Activated CD4-positive, alpha-beta memory T cell treated with anti-CD3 and anti-CD28 coated beads for 36 hours (primary cell): Measurements from ENCODE around the gene PGR. TPM values are rescaled to one million over a fixed set of nuclear protein-coding genes. Genes with fewer than 3 reads are reported as not detected.

Experiments used
- CTCF ChIA-PET: fragments of 350-600 bp; sonication (Branson Sonifier 250); formaldehyde crosslinking; loops from one replicate; lab custom pipeline; 2021; ENCODE audit warnings: antibody characterized with exemption, inconsistent platforms; lab: Charles Lee
- POLR2A ChIA-PET: fragments of 350-600 bp; sonication (Branson Sonifier 250); formaldehyde crosslinking; loops from one replicate; lab custom pipeline; 2021; ENCODE audit warnings: antibody characterized with exemption; lab: Charles Lee
- DNase-seq: peaks from one replicate; pipeline ENCODE4 v3.0.0-alpha.2; 2020
- H3K27ac Mint-ChIP-seq: one replicate; pipeline ENCODE4 v1.8.0; 2021; ENCODE audit warnings: mixed read lengths
- H3K27me3 Mint-ChIP-seq: one replicate; pipeline ENCODE4 v1.8.0; 2021; ENCODE audit warnings: mixed read lengths
- H3K36me3 Mint-ChIP-seq: one replicate; pipeline ENCODE4 v1.8.0; 2021; ENCODE audit warnings: mixed read lengths
- H3K4me1 Mint-ChIP-seq: one replicate; pipeline ENCODE4 v1.8.0; 2021; ENCODE audit warnings: low read depth, mixed read lengths
- H3K4me3 Mint-ChIP-seq: one replicate; pipeline ENCODE4 v1.8.0; 2021; ENCODE audit warnings: mild to moderate bottlenecking, mixed read lengths
- H3K9me3 Mint-ChIP-seq: one replicate; pipeline ENCODE4 v1.8.0; 2021; ENCODE audit warnings: mixed read lengths
- intact Hi-C: fragments of 100-400 bp; cut with micrococcal nuclease; formaldehyde crosslinking; loops from one replicate; pipeline ENCODE4 v1.15.1; 2023
- total RNA-seq, 2 experiments: library from RNA; stranded (reverse); gene quantifications; one replicate each; pipeline ENCODE4 v1.2.3, GENCODE V29; 2021

Gene PGR
- total RNA-seq, 2 experiments from 2014 or later, result not detected

DNA sequence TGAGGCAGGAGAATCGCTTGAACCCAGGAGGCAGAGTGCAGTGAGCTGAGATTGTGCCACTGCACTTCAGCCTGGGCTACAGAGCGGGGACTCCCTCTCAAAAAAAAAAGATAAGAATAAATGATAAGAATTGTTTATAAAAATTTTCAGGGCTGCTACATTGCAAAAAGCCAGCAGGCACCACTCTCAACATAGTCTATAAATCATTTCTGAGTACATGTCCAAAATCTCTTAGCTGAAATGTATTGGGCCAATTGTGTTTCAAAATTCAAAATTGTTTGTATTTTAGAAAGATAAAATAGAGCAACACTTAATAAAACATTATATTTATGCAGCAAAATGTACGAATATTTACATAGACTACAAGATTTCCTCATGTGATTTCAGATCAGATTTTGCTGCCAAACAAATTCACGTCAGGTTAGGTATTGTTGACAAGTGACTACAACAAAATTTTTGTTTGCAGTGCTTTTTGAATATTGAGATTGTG lies 13.9 kb downstream of the PGR start:
- intact Hi-C loops, result no loop called here
- no peaks in the 10 kb centered on the region for H3K4me1 Mint-ChIP-seq
- H3K4me3 Mint-ChIP-seq, result no peak overlapping the region
- H3K9me3 Mint-ChIP-seq, result peaks cover 2% of the 10 kb centered on the region
- ChIA-PET CTCF (no interaction called here), POLR2A (no interaction called here)
- no peaks in the 10 kb centered on the region for H3K36me3 Mint-ChIP-seq
- H3K27me3 Mint-ChIP-seq, result no peaks in the 10 kb centered on the region
- no peak overlapping the region for H3K27ac Mint-ChIP-seq
- DNase-seq, result no peak

DNA sequence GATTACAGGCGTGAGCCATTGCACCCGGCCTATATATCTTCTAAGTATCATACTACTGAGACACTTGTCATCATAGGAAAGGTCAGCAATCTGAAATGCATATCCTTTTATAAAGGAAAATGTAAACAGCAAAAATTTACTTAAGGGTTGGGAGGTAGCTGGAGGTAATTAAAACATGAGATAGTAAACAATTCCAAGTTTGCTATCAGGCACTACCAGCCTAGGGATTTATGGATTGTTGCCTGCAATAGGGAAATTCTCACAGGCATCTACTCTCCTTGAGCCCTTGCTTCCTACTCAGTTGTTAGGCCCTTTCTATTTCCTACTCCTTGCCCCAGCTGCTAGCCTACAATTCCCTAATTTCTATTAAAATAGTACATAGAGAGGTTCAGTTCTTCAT lies 16.1 kb downstream of the PGR start:
- Mint-ChIP-seq H3K4me3 (no peak overlapping the region), H3K27ac (no peak overlapping the region), H3K4me1 (no peaks in the 10 kb centered on the region), H3K9me3 (peaks cover 11% of the 10 kb centered on the region), H3K27me3 (no peaks in the 10 kb centered on the region), H3K36me3 (no peaks in the 10 kb centered on the region)
- CTCF ChIA-PET, result no interaction called here
- intact Hi-C loops, result no loop called here
- DNase-seq, result no peak
- POLR2A ChIA-PET, result no interaction called here

DNA sequence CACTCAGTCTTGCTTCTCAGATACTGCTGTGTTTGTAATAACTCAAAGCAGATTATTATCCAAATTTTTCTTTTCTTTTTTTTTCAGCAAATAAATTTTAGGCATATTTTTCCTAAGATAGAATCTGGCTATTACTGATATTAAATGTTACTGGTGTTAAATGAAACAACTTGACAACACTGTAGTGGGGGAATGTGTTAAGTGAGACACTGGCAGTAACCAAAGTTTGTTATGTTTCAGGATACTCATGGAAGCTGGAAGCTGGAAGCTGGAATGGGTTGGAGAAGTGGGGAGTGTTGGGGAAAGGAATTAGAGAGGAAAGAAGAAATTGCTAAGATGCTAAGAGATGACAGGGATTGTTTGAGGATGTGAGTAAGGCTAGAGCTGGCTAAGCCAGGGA lies 24.9 kb downstream of the PGR start:
- no peaks in the 10 kb centered on the region for H3K27me3 Mint-ChIP-seq
- intact Hi-C loops, result no loop called here
- no peaks in the 10 kb centered on the region for H3K36me3 Mint-ChIP-seq
- no peak overlapping the region for H3K4me3 Mint-ChIP-seq
- ChIA-PET CTCF (no interaction called here), POLR2A (no interaction called here)
- peaks cover 27% of the 10 kb centered on the region for H3K9me3 Mint-ChIP-seq
- DNase-seq, result no peak
- H3K4me1 Mint-ChIP-seq, result no peaks in the 10 kb centered on the region
- H3K27ac Mint-ChIP-seq, result no peak overlapping the region

DNA sequence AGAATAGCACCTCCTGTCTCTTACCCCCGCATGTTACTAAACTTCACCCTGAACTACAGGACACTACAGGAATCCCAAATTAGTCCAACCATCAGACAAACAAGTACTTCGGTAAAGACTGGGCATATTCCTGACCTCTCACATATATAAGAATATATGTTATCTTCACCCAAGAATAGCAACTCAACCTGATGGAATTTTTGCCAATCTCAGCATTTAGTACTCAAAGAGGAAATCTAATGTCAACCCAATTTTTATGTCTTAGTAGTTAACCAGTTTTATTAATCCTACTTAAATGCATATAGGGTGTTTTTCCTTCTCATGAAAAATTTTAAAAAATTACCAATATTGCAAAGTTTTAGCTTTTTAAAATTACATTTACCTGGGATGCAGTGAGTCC lies 26.2 kb downstream of the PGR start:
- intact Hi-C loops, result no loop called here
- POLR2A ChIA-PET, result no interaction called here
- no peak overlapping the region for H3K27ac Mint-ChIP-seq
- H3K4me3 Mint-ChIP-seq, result no peak overlapping the region
- H3K27me3 Mint-ChIP-seq, result no peaks in the 10 kb centered on the region
- DNase-seq, result no peak
- no peaks in the 10 kb centered on the region for H3K4me1 Mint-ChIP-seq
- H3K36me3 Mint-ChIP-seq, result no peaks in the 10 kb centered on the region
- peaks cover 22% of the 10 kb centered on the region for H3K9me3 Mint-ChIP-seq
- CTCF ChIA-PET, result no interaction called here

DNA sequence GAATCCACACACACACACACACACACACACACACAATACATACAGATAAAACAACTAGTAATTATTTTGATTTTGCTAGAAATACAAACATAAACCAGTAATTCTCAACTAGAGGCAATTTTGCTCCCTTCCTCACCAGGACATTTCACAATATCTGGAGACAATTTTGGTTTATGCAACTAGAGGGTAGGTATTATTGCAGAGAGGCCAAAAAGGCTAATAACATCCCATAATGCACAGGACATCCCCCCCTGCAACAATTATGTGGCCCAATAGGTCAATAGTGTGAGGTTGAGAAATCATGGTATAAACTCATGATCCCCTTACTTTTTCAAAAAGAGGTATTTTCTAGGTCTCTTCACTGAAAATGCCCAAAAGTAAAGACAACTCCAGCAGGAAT lies 29.0 kb downstream of the PGR start:
- H3K4me3 Mint-ChIP-seq, result no peak overlapping the region
- H3K36me3 Mint-ChIP-seq, result no peaks in the 10 kb centered on the region
- H3K27me3 Mint-ChIP-seq, result no peaks in the 10 kb centered on the region
- H3K9me3 Mint-ChIP-seq, result peaks cover 17% of the 10 kb centered on the region
- CTCF ChIA-PET, result no interaction called here
- DNase-seq, result no peak
- no peak overlapping the region for H3K27ac Mint-ChIP-seq
- POLR2A ChIA-PET, result no interaction called here
- H3K4me1 Mint-ChIP-seq, result no peaks in the 10 kb centered on the region
- intact Hi-C loops, result no loop called here

DNA sequence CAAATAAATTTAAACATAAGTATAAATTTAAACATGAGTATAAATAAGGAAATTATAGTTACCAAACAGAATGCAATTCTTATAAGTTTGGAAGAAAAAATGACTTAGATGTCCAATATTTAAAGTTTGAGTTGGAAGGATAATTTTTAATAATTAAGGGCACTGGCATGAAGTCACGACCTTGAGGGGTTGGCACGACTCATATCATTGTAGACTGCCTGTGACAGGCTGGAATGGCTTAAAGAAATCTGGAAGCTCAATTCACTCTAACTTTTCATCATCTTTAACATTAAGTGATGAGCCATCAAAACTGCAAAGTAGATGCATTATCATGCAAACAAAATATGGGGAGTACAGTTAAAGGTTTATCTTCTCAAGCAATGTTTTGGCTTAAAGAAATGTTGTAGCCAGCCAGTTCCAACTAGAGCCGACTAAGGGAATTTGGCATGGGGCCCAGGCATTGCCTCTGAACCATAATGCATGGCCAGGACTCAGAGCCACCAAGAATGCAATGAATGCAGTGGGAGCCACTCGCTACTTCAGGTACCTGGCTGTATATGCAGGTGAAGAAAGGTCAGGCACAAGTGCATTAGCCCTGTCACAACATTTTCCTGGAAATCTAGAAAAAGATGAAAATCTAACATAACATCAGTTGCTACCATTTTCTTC lies 33.4 kb downstream of the PGR start:
- Mint-ChIP-seq H3K27me3 (no peaks in the 10 kb centered on the region), H3K9me3 (peaks cover 8% of the 10 kb centered on the region), H3K27ac (no peak overlapping the region), H3K4me3 (no peak overlapping the region), H3K4me1 (no peaks in the 10 kb centered on the region), H3K36me3 (no peaks in the 10 kb centered on the region)
- ChIA-PET CTCF (no interaction called here), POLR2A (no interaction called here)
- intact Hi-C loops, result no loop called here
- no peak for DNase-seq

DNA sequence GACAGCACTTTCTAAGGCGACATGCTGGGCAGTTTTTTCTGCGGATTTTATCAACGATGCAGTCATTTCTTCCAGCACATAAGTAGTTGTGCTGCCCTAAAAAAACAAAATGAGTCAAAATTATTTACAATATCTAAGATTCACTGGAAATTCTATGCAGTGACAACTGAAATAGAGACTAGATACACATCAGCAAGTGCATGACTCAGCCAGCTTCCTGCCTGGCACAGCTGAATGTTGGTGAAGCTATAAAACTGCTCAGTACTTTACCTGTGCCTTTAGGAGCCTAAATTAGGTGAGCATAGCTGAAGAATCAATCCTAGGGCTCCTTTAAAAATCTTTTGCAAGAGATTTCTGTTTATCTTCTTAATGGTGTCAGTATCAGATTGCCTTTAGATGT lies 37.8 kb downstream of the PGR start:
- no peaks in the 10 kb centered on the region for H3K36me3 Mint-ChIP-seq
- CTCF ChIA-PET, result no interaction called here
- no peak for DNase-seq
- intact Hi-C loops, result no loop called here
- no peak overlapping the region for H3K4me3 Mint-ChIP-seq
- no peaks in the 10 kb centered on the region for H3K4me1 Mint-ChIP-seq
- POLR2A ChIA-PET, result no interaction called here
- no peak overlapping the region for H3K27ac Mint-ChIP-seq
- H3K9me3 Mint-ChIP-seq, result peaks cover 15% of the 10 kb centered on the region
- no peaks in the 10 kb centered on the region for H3K27me3 Mint-ChIP-seq

DNA sequence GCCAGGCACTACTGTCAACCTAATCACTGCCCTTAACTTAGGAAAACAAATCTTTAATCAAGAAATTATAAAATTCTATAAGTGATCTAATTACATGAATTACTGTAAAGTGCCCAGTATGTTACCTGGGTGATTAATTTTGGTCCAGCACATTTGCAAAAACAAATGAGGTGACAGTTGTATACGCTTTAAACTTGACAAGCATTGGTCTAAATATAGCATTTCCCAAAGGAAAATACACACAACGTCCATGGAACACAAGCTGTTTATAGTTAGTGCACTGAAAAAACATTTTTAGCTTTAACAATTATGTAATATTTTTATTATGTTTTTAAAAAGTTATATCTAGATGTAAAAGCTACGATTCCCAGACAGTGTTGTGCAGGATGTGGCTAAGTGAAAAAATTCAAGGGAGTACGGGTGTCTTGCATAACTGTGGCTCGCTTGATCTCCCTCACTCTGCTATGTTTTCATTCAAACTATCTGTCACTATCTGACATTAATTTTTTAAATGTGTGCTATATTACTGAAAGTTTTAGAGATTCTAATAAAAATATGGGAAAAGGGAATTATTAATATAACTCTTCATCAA lies 38.8 kb downstream of the PGR start:
- ChIA-PET CTCF (interaction anchor here (0.6 kb wide), 1 partner anchor 1035 kb away, joined by 3 read pairs; no protein-coding TSS in a partner anchor), POLR2A (no interaction called here)
- Mint-ChIP-seq H3K9me3 (peaks cover 22% of the 10 kb centered on the region), H3K4me1 (no peaks in the 10 kb centered on the region), H3K36me3 (no peaks in the 10 kb centered on the region), H3K4me3 (no peak overlapping the region), H3K27me3 (no peaks in the 10 kb centered on the region), H3K27ac (no peak overlapping the region)
- no peak for DNase-seq
- intact Hi-C loops, result no loop called here

DNA sequence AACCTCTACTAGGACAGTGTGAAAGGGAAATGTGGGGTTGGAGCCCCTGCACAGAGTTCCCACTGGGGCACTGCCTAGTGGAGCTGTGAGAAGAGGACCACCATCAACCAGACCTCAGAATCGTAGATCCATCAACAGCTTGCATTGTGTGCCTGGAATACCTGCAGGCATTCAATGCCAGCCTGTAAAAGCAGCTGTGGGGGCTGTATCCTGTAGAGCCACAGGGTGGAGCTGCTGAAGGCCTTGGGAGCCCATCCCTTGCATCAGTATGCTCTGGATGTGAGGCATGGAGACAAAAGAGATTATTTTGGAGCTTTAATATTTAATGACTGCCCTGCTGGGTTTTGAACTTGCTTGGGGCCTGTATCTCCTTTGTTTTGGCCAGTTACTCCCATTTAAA lies 46.3 kb downstream of the PGR start:
- Mint-ChIP-seq H3K9me3 (peaks cover 41% of the 10 kb centered on the region), H3K4me1 (no peaks in the 10 kb centered on the region), H3K27ac (no peak overlapping the region), H3K36me3 (no peaks in the 10 kb centered on the region), H3K4me3 (no peak overlapping the region), H3K27me3 (no peaks in the 10 kb centered on the region)
- ChIA-PET CTCF (no interaction called here), POLR2A (no interaction called here)
- intact Hi-C loops, result no loop called here
- DNase-seq, result no peak

DNA sequence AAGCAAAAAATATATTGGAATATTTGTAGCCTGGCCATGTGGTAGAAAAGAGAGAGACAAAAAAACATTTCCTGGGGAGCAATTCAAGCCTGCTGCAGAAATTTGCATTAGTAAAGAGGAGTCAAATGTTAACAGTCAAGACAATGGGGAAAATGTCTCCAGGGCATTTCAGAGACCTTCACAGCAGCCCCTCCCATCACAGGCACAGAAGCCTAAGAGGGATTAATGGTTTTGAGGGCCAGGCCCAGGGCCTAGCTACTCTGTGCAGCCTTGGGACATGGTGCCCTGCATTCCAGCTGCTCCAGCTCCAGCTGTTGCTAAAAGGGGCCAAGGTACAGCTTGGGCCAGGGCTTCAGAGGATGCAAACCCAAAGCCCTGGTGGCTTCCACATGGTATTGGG lies 46.8 kb downstream of the PGR start:
- Mint-ChIP-seq H3K27ac (no peak overlapping the region), H3K4me3 (no peak overlapping the region), H3K27me3 (no peaks in the 10 kb centered on the region), H3K9me3 (peaks cover 38% of the 10 kb centered on the region), H3K4me1 (no peaks in the 10 kb centered on the region), H3K36me3 (no peaks in the 10 kb centered on the region)
- ChIA-PET CTCF (no interaction called here), POLR2A (no interaction called here)
- no peak for DNase-seq
- intact Hi-C loops, result no loop called here

DNA sequence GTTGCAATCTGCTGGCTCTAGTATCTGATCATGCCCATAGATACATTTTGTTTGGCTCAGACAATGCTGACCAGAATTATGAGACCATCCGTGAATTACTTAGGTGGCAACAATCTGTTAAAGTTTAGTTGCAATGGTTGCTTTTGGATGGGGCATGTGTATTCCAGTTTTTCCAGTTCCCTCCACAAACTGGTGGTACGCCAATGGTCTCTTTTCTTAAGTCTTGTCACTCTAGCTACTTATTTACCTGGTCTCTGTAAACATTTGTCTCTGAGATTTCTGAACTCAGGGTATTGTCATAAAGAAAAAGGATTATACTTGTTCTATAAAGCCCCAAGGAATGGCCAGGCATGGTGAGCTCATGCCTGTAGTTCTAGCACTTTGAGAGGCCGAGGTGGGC lies 65.9 kb downstream of the PGR start:
- intact Hi-C loops, result no loop called here
- H3K27ac Mint-ChIP-seq, result no peak overlapping the region
- DNase-seq, result no peak
- POLR2A ChIA-PET, result no interaction called here
- H3K27me3 Mint-ChIP-seq, result no peaks in the 10 kb centered on the region
- H3K9me3 Mint-ChIP-seq, result peaks cover 2% of the 10 kb centered on the region
- CTCF ChIA-PET, result no interaction called here
- no peaks in the 10 kb centered on the region for H3K36me3 Mint-ChIP-seq
- H3K4me3 Mint-ChIP-seq, result no peak overlapping the region
- H3K4me1 Mint-ChIP-seq, result no peaks in the 10 kb centered on the region

DNA sequence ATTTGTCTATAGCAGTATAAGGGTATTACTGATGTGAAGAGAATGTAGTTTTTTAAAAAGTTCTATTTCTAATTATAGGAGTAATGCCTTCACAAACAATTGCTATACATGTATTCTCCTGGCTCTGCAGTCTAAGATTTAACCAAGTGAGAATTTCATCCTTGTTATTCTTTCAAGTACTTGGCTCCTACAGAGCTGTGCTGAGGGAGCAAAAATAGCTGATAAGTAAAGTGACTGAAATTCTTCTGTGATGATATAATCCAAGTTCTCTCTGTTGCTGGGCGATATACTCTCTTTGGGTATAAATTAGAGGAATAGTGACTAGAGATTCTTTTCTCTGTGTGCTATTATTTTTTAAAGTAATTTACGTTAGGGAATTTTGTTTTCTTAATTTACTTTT lies 68.0 kb downstream of the PGR start:
- intact Hi-C loops, result no loop called here
- POLR2A ChIA-PET, result no interaction called here
- no peaks in the 10 kb centered on the region for H3K4me1 Mint-ChIP-seq

DNA sequence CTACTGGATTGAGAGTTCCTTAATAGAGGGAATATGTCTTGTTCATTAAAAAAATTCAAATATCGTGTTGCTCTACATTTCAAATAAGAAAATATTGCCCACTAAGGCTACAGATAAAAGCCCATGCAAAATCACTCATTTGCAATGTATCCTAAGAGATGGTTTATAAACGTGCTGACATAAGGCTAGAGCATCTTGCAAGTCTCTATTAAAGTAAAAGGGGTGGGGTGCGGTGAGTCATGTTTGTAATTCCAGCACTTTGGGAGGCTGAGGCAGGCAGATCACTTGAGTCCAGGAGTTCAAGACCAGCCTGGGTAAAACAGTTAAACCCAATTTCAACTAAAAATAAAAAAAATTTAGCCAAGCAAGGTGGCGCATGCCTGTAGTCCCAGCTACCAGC lies 70.3 kb downstream of the PGR start:
- ChIA-PET POLR2A (no interaction called here), CTCF (no interaction called here)
- intact Hi-C loops, result no loop called here
- no peak for DNase-seq
- peaks cover 5% of the 10 kb centered on the region for H3K9me3 Mint-ChIP-seq
- H3K4me3 Mint-ChIP-seq, result no peak overlapping the region
- no peak overlapping the region for H3K27ac Mint-ChIP-seq
- no peaks in the 10 kb centered on the region for H3K36me3 Mint-ChIP-seq
- no peaks in the 10 kb centered on the region for H3K4me1 Mint-ChIP-seq
- H3K27me3 Mint-ChIP-seq, result no peaks in the 10 kb centered on the region

More for the DNA sequence above, 68.0 kb downstream of the PGR start:
- Mint-ChIP-seq H3K36me3 (no peaks in the 10 kb centered on the region), H3K9me3 (peaks cover 4% of the 10 kb centered on the region), H3K27me3 (no peaks in the 10 kb centered on the region), H3K27ac (no peak overlapping the region), H3K4me3 (no peak overlapping the region)
- DNase-seq, result no peak
- CTCF ChIA-PET, result no interaction called here
